HEK293 (cell line): ENCODE results near the gene ILKAP.

ENCODE experiments used
- ZBTB8A ChIP-seq: fragments of 450-650 bp; formaldehyde crosslinking; IDR thresholded peaks from 2 replicates; pipeline ENCODE4 v1.5.1; 2016; ENCODE audit warnings: missing biosample characterization, missing genetic modification characterization
- ZNF211 ChIP-seq: fragments of 450-650 bp; formaldehyde crosslinking; IDR thresholded peaks from 2 replicates; pipeline ENCODE4 v1.5.1; 2016; ENCODE audit warnings: low read depth, missing biosample characterization, missing genetic modification characterization
- ZNF239 ChIP-seq: fragments of 450-650 bp; formaldehyde crosslinking; IDR thresholded peaks from 2 replicates; pipeline ENCODE4 v1.5.1; 2016; ENCODE audit warnings: missing biosample characterization, missing genetic modification characterization
- ZNF266 ChIP-seq: fragments of 450-650 bp; formaldehyde crosslinking; IDR thresholded peaks from 2 replicates; pipeline ENCODE4 v1.5.1; 2016; ENCODE audit warnings: missing biosample characterization, missing genetic modification characterization, low read depth
- ZNF274 ChIP-seq, 2 experiments: fragments of 200-500 bp in 1 of 2; fragments of 450-650 bp in 1 of 2; sonication (Bioruptor generic) in 1 of 2; formaldehyde crosslinking in 1 of 2; IDR thresholded peaks; 2 replicates each; pipeline versions ENCODE4 v1.5.1 to v1.6.1; 2014 to 2016; ENCODE audit warnings: borderline replicate concordance in 1 of 2, inconsistent platforms in 1 of 2, low read length in 1 of 2, missing biosample characterization in 1 of 2, missing genetic modification characterization in 1 of 2
- ZNF768 ChIP-seq: fragments of 450-650 bp; formaldehyde crosslinking; IDR thresholded peaks from 2 replicates; pipeline ENCODE4 v1.5.1; 2018; ENCODE audit warnings: missing biosample characterization, mild to moderate bottlenecking, missing genetic modification characterization
- ZSCAN30 ChIP-seq: fragments of 450-650 bp; IDR thresholded peaks from 2 replicates; pipeline ENCODE4 v1.5.1; 2018; ENCODE audit warnings: missing biosample characterization, mild to moderate bottlenecking, missing genetic modification characterization, moderate library complexity
- TF ChIP-seq, protein P1 (sequence below): fragments of 450-650 bp; formaldehyde crosslinking; IDR thresholded peaks from 2 replicates; pipeline ENCODE4 v1.5.1; 2016; ENCODE audit warnings: missing biosample characterization, missing genetic modification characterization, low read depth
- TF ChIP-seq, protein P2 (sequence below): fragments of 450-650 bp; formaldehyde crosslinking; IDR thresholded peaks from 2 replicates; pipeline ENCODE4 v1.5.1; 2016; ENCODE audit warnings: missing biosample characterization, missing genetic modification characterization
- TF ChIP-seq, protein P3 (sequence below): fragments of 450-650 bp; formaldehyde crosslinking; conservative IDR thresholded peaks from 2 replicates; pipeline ENCODE4 v1.5.1; 2016; ENCODE audit warnings: low read depth, missing biosample characterization, missing genetic modification characterization

DNA sequence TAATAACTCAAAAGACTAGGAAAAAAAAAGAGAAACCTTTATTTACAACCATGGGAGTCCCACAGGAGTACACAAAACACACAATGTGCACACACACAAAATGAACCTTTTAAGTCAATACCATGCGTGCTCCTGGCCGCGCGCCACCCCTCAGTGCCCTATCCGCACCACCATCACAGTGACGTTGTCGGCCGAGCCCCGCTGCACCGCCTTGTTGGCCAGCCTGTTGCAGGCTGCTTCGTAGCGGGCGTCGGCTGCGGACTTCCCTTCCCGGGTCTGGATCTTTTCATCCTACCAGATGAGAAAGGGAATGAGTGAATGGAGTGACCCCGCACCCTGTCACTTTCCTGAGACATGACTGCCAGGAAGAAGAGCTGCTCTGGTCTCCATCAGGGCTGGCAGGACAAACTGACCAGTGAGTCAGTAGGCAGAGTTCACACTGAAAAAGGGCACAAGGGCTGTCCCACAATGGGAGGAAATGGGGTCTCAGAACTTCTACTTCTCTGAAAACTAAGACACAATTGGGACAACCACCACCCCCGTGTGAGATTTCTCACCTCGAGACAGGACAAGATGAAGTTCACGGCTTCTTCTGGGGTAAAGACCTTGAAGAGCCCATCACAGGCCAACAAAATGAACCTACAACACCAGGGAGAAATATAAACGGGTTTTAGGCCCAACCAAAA, 33.0 kb downstream of the ILKAP start:
- TF ChIP-seq ZBTB8A (tag by site-specific recombination), result no peak
- TF ChIP-seq ZNF239, result no peak
- no peak for TF ChIP-seq ZNF266
- TF ChIP-seq, protein P1, sequence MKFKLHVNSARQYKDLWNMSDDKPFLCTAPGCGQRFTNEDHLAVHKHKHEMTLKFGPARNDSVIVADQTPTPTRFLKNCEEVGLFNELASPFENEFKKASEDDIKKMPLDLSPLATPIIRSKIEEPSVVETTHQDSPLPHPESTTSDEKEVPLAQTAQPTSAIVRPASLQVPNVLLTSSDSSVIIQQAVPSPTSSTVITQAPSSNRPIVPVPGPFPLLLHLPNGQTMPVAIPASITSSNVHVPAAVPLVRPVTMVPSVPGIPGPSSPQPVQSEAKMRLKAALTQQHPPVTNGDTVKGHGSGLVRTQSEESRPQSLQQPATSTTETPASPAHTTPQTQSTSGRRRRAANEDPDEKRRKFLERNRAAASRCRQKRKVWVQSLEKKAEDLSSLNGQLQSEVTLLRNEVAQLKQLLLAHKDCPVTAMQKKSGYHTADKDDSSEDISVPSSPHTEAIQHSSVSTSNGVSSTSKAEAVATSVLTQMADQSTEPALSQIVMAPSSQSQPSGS (tag by site-specific recombination), result no peak
- no peak for TF ChIP-seq ZNF768 (tag by site-specific recombination)
- no peak for TF ChIP-seq ZNF274 (IDR thresholded peaks at IDR 0.05; ENCODE audit: low read length)
- no peak for TF ChIP-seq ZNF274 (tag by site-specific recombination; IDR thresholded peaks at IDR 0.05; ENCODE audit: borderline replicate concordance)
- TF ChIP-seq, protein P2, sequence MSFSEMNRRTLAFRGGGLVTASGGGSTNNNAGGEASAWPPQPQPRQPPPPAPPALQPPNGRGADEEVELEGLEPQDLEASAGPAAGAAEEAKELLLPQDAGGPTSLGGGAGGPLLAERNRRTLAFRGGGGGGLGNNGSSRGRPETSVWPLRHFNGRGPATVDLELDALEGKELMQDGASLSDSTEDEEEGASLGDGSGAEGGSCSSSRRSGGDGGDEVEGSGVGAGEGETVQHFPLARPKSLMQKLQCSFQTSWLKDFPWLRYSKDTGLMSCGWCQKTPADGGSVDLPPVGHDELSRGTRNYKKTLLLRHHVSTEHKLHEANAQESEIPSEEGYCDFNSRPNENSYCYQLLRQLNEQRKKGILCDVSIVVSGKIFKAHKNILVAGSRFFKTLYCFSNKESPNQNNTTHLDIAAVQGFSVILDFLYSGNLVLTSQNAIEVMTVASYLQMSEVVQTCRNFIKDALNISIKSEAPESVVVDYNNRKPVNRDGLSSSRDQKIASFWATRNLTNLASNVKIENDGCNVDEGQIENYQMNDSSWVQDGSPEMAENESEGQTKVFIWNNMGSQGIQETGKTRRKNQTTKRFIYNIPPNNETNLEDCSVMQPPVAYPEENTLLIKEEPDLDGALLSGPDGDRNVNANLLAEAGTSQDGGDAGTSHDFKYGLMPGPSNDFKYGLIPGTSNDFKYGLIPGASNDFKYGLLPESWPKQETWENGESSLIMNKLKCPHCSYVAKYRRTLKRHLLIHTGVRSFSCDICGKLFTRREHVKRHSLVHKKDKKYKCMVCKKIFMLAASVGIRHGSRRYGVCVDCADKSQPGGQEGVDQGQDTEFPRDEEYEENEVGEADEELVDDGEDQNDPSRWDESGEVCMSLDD (tag by site-specific recombination), result no peak
- TF ChIP-seq ZNF211 (tag by site-specific recombination), result no peak
- TF ChIP-seq, protein P3, sequence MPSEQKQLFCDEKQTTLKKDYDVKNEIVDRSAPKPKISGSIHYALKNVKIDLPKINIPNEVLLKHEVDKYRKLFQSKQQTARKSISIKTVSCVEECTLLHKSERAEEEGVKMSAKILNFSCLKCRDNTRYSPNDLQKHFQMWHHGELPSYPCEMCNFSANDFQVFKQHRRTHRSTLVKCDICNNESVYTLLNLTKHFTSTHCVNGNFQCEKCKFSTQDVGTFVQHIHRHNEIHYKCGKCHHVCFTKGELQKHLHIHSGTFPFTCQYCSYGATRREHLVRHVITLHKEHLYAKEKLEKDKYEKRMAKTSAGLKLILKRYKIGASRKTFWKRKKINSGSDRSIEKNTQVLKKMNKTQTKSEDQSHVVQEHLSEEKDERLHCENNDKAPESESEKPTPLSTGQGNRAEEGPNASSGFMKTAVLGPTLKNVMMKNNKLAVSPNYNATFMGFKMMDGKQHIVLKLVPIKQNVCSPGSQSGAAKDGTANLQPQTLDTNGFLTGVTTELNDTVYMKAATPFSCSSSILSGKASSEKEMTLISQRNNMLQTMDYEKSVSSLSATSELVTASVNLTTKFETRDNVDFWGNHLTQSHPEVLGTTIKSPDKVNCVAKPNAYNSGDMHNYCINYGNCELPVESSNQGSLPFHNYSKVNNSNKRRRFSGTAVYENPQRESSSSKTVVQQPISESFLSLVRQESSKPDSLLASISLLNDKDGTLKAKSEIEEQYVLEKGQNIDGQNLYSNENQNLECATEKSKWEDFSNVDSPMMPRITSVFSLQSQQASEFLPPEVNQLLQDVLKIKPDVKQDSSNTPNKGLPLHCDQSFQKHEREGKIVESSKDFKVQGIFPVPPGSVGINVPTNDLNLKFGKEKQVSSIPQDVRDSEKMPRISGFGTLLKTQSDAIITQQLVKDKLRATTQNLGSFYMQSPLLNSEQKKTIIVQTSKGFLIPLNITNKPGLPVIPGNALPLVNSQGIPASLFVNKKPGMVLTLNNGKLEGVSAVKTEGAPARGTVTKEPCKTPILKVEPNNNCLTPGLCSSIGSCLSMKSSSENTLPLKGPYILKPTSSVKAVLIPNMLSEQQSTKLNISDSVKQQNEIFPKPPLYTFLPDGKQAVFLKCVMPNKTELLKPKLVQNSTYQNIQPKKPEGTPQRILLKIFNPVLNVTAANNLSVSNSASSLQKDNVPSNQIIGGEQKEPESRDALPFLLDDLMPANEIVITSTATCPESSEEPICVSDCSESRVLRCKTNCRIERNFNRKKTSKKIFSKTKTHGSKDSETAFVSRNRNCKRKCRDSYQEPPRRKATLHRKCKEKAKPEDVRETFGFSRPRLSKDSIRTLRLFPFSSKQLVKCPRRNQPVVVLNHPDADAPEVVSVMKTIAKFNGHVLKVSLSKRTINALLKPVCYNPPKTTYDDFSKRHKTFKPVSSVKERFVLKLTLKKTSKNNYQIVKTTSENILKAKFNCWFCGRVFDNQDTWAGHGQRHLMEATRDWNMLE (tag by site-specific recombination), result no peak
- no peak for TF ChIP-seq ZSCAN30 (tag by site-specific recombination)
